Neural cell (in vitro differentiated cells): ENCODE results near the gene PPIB. TPM values are rescaled to one million over a fixed set of nuclear protein-coding genes. Genes with fewer than 3 reads are reported as not detected.

ENCODE experiments used
- H2AFZ ChIP-seq: fragments of 200-600, 300-800 bp; sonication (generic), shearing (Covaris generic); 2 replicates; pipeline ENCODE4 v1.6.0; 2014; ENCODE audit warnings: low read depth, mild to moderate bottlenecking, antibody characterized with exemption, low read length, moderate library complexity
- H3F3A ChIP-seq: fragments of 200-600 bp; shearing (Covaris generic); 2 replicates; pipeline ENCODE4 v1.6.1; 2016; ENCODE audit warnings: mild to moderate bottlenecking, moderate library complexity, mixed read lengths, antibody characterized with exemption, low read length; ENCODE audit not compliant: insufficient read depth, poor library complexity, severe bottlenecking
- H3K27ac ChIP-seq: fragments of 200-600, 300-800 bp; sonication (generic), shearing (Covaris generic); 2 replicates; pipeline ENCODE4 v1.5.1; 2014; ENCODE audit warnings: mild to moderate bottlenecking, low read length, moderate library complexity
- H3K27me3 ChIP-seq: fragments of 300-800, 200-600 bp; sonication (generic), shearing (Covaris generic); 2 replicates; pipeline ENCODE4 v1.6.0; 2014; ENCODE audit warnings: mild to moderate bottlenecking, low read depth, low read length, moderate library complexity; ENCODE audit not compliant: insufficient read depth
- H3K36me3 ChIP-seq: fragments of 300-800, 200-600 bp; sonication (generic), shearing (Covaris generic); 2 replicates; pipeline ENCODE4 v1.5.1; 2014; ENCODE audit warnings: mild to moderate bottlenecking, antibody characterized with exemption, low read length, moderate library complexity; ENCODE audit not compliant: insufficient read depth
- H3K4me2 ChIP-seq: fragments of 300-800, 200-600 bp; sonication (generic), shearing (Covaris generic); 2 replicates; pipeline ENCODE4 v1.6.0; 2014; ENCODE audit warnings: mild to moderate bottlenecking, low read length
- H3K4me3 ChIP-seq: fragments of 300-800, 200-600 bp; sonication (generic), shearing (Covaris generic); 2 replicates; pipeline ENCODE4 v1.5.1; 2014; ENCODE audit warnings: mild to moderate bottlenecking, low read length, moderate library complexity
- H3K79me2 ChIP-seq: fragments of 200-600 bp; shearing (Covaris generic); replicated peaks from 2 replicates; pipeline ENCODE4 v1.6.0; 2014; ENCODE audit warnings: mild to moderate bottlenecking, low read length, moderate library complexity; ENCODE audit not compliant: insufficient read depth
- H3K9ac ChIP-seq: fragments of 300-800, 200-600 bp; sonication (generic), shearing (Covaris generic); 2 replicates; pipeline ENCODE4 v1.6.1; 2016; ENCODE audit warnings: mild to moderate bottlenecking, low read length, mixed read lengths
- H3K9me2 ChIP-seq: fragments of 200-600 bp; shearing (Covaris generic); 2 replicates; pipeline ENCODE4 v1.6.1; 2016; ENCODE audit warnings: mild to moderate bottlenecking, low read length, mixed read lengths; ENCODE audit not compliant: insufficient read depth
- H3K9me3 ChIP-seq: fragments of 200-600, 300-800 bp; sonication (generic), shearing (Covaris generic); 2 replicates; pipeline ENCODE4 v1.6.1; 2016; ENCODE audit warnings: mild to moderate bottlenecking, mixed run types, low read length, moderate library complexity, mixed read lengths
- H4K20me1 ChIP-seq: fragments of 200-600 bp; shearing (Covaris generic); 2 replicates; pipeline ENCODE4 v1.6.1; 2016; ENCODE audit warnings: mild to moderate bottlenecking, mixed run types; ENCODE audit not compliant: insufficient read depth
- CTCF ChIP-seq: fragments of 450-650 bp; IDR thresholded peaks from 2 replicates; pipeline ENCODE4 v1.5.1; 2014; ENCODE audit warnings: antibody characterized with exemption, mild to moderate bottlenecking, moderate library complexity; ENCODE audit not compliant: poor library complexity, severe bottlenecking
- EP300 ChIP-seq: fragments of 450-650 bp; conservative IDR thresholded peaks from 2 replicates; pipeline ENCODE4 v1.6.1; 2014; ENCODE audit warnings: antibody characterized with exemption, mild to moderate bottlenecking, moderate library complexity; ENCODE audit not compliant: poor library complexity, severe bottlenecking
- EZH2 ChIP-seq: fragments of 200-600, 300-800 bp; shearing (Covaris generic), sonication (generic); IDR thresholded peaks from 2 replicates; pipeline ENCODE4 v1.6.1; 2014; ENCODE audit warnings: antibody characterized with exemption, low read length, borderline replicate concordance, mild to moderate bottlenecking; ENCODE audit not compliant: insufficient read depth, poor library complexity, severe bottlenecking
- MXI1 ChIP-seq: fragments of 450-650 bp; conservative IDR thresholded peaks from 2 replicates; pipeline ENCODE4 v1.6.1; 2014; ENCODE audit warnings: antibody characterized with exemption, mild to moderate bottlenecking; ENCODE audit not compliant: poor library complexity, severe bottlenecking
- POLR2AphosphoS5 ChIP-seq: IDR thresholded peaks from 2 replicates; pipeline ENCODE4 v1.6.1; 2012
- RAD21 ChIP-seq: fragments of 450-650 bp; conservative IDR thresholded peaks from 2 replicates; pipeline ENCODE4 v1.6.1; 2014; ENCODE audit warnings: antibody characterized with exemption, mild to moderate bottlenecking, moderate library complexity
- SMC3 ChIP-seq: fragments of 450-650 bp; conservative IDR thresholded peaks from 2 replicates; pipeline ENCODE4 v1.6.1; 2014; ENCODE audit warnings: antibody characterized with exemption, mild to moderate bottlenecking, moderate library complexity; ENCODE audit not compliant: poor library complexity
- TAF1 ChIP-seq: IDR thresholded peaks from 2 replicates; pipeline ENCODE4 v1.6.1; 2012; ENCODE audit warnings: low read depth
- polyA plus RNA-seq: library from polyadenylated mRNA; depleted of rRNA; stranded (reverse); fragments of >200 nt; gene quantifications from 2 replicates; pipeline ENCODE4 v1.2.3, GENCODE V29; 2014
- TF ChIP-seq, protein P1 (sequence below): IDR thresholded peaks from 2 replicates; pipeline ENCODE4 v1.6.1; 2012; ENCODE audit warnings: borderline replicate concordance

The PPIB gene
- polyA plus RNA-seq, 1 donor from 2014 or later: 206 TPM

DNA sequence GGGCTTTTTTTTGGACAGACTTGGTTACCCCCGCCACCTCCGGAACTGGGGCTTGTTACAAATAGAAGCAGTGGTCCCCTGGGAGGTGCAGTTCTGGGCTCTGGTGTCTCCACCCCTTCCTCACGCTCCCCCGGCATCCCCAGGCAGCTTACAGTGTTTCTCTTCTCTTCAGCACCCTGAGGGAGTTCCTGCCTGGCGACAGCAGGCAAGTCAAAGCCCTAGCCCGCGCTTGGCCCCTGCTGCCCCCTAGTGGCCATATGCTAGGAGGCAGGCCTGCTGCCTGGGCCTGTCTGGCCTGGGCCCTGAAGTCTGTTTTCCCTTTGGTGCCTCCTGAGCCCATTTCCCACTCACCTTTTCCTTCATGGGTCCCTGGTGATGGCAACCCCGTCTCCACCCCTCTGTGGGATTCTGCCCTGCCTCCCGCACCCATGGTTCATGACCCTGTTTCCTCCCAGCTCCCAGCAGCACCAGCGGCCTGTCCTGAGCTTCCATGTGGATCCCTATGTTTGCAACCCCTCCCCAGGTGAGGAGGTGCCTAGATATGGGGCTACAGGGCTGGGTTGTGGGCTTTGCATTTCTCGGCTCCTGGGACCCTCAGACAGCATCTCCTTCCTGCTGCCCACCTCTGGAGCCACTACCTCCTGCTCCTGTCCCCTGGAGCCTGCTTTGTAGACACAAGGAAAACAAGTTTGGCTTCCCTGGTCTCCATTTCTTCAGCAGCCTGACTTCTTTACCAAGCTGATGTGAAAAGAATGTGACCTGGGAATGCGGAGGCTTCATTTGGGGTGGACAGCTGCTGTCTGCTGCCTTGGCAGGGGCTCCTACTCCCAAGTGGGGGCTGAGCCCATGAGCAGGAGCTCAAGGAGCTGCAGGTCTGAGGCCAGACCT is 9.1 kb downstream of the PPIB start:
- no peaks in the 10 kb centered on the region for H4K20me1 ChIP-seq
- H3K36me3 ChIP-seq: no peaks in the 10 kb centered on the region
- TF ChIP-seq EZH2 (no peak), POLR2AphosphoS5 (peak; percentile 47), CTCF (peak; percentile 93), MXI1 (no peak), SMC3 (peak; percentile 70), TAF1 (no peak), RAD21 (peak; percentile 74), EP300 (no peak)
- TF ChIP-seq, protein P1, sequence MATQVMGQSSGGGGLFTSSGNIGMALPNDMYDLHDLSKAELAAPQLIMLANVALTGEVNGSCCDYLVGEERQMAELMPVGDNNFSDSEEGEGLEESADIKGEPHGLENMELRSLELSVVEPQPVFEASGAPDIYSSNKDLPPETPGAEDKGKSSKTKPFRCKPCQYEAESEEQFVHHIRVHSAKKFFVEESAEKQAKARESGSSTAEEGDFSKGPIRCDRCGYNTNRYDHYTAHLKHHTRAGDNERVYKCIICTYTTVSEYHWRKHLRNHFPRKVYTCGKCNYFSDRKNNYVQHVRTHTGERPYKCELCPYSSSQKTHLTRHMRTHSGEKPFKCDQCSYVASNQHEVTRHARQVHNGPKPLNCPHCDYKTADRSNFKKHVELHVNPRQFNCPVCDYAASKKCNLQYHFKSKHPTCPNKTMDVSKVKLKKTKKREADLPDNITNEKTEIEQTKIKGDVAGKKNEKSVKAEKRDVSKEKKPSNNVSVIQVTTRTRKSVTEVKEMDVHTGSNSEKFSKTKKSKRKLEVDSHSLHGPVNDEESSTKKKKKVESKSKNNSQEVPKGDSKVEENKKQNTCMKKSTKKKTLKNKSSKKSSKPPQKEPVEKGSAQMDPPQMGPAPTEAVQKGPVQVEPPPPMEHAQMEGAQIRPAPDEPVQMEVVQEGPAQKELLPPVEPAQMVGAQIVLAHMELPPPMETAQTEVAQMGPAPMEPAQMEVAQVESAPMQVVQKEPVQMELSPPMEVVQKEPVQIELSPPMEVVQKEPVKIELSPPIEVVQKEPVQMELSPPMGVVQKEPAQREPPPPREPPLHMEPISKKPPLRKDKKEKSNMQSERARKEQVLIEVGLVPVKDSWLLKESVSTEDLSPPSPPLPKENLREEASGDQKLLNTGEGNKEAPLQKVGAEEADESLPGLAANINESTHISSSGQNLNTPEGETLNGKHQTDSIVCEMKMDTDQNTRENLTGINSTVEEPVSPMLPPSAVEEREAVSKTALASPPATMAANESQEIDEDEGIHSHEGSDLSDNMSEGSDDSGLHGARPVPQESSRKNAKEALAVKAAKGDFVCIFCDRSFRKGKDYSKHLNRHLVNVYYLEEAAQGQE: no peak
- H3K79me2 ChIP-seq: no peaks in the 10 kb centered on the region
- no peaks in the 10 kb centered on the region for H3K9me2 ChIP-seq
- no peak overlapping the region for H3K4me2 ChIP-seq
- no peaks in the 10 kb centered on the region for H3K9me3 ChIP-seq
- H3K27me3 ChIP-seq: peaks cover 23% of the 10 kb centered on the region
- no peak overlapping the region for H3K27ac ChIP-seq
- peak overlapping the region; percentile 64 for H3K4me3 ChIP-seq
- H2AFZ ChIP-seq: no peak overlapping the region
- H3K9ac ChIP-seq: peak overlapping the region; percentile 12
- no peaks in the 10 kb centered on the region for H3F3A ChIP-seq

- peak overlapping the region; percentile 12 for H3K9ac ChIP-seq
- H3K27ac ChIP-seq: no peak overlapping the region
- H3K4me2 ChIP-seq: no peak overlapping the region
- peaks cover 23% of the 10 kb centered on the region for H3K27me3 ChIP-seq
- no peaks in the 10 kb centered on the region for H3K9me3 ChIP-seq
- no peaks in the 10 kb centered on the region for H4K20me1 ChIP-seq
- H3K36me3 ChIP-seq: no peaks in the 10 kb centered on the region
- peak overlapping the region; percentile 64 for H3K4me3 ChIP-seq
- H2AFZ ChIP-seq: no peak overlapping the region
- TF ChIP-seq, protein P1: no peak
- no peak for TF ChIP-seq EZH2
- no peak for TF ChIP-seq SMC3
- no peak for TF ChIP-seq TAF1
- no peak for TF ChIP-seq RAD21
- no peak for TF ChIP-seq POLR2AphosphoS5
- TF ChIP-seq MXI1: no peak
- TF ChIP-seq CTCF: no peak
- TF ChIP-seq EP300: no peak
- H3F3A ChIP-seq: no peaks in the 10 kb centered on the region
- H3K9me2 ChIP-seq: no peaks in the 10 kb centered on the region
- no peaks in the 10 kb centered on the region for H3K79me2 ChIP-seq
Measured at GRCh38 chr15:64152507-64153387, 10.1 kb downstream of the PPIB start.
